Caco-2 (cell line): ENCODE results near the gene ZNF343. TPM values are rescaled to one million over a fixed set of nuclear protein-coding genes. Genes with fewer than 3 reads are reported as not detected.

Source experiments
- BruUV-seq: library from RNA; stranded (reverse); fragments of 400-500 nt; replicated peaks from 2 replicates; lab custom pipeline; 2021; lab: Mats Ljungman, UMichigan
- CTCF ChIA-PET: fragments of 300-600 bp; sonication (Branson Sonifier 250); formaldehyde crosslinking; loops from one replicate; lab custom pipeline; 2022; ENCODE audit warnings: antibody characterized with exemption; lab: Charles Lee
- POLR2A ChIA-PET: fragments of 300-600 bp; sonication (Branson Sonifier 250); formaldehyde crosslinking; loops from one replicate; lab custom pipeline; 2022; ENCODE audit warnings: antibody characterized with exemption; lab: Charles Lee
- DNase-seq, 2 experiments: peaks; one replicate each; pipeline versions ENCODE4 v3.0.0 to v3.0.0-alpha.2; 2020 to 2022
- H3K27me3 ChIP-seq: replicated peaks from 2 replicates; pipeline ENCODE4 v1.6.0; 2011; ENCODE audit warnings: low read length; ENCODE audit not compliant: control insufficient read depth, insufficient read depth
- H3K36me3 ChIP-seq: 2 replicates; pipeline ENCODE4 v1.5.1; 2011; ENCODE audit warnings: low read length; ENCODE audit not compliant: control insufficient read depth, insufficient read depth
- H3K4me1 ChIP-seq: fragments of 250-450 bp; sonication (Bioruptor Pico); 2 replicates; pipeline ENCODE4 v1.5.1; 2020; ENCODE audit warnings: mild to moderate bottlenecking
- H3K4me3 ChIP-seq: 2 replicates; pipeline ENCODE4 v1.5.1; 2011; ENCODE audit warnings: low read depth, mild to moderate bottlenecking, control low read depth, low read length
- H3K9me3 ChIP-seq: fragments of 250-450 bp; sonication (Bioruptor Pico); 2 replicates; pipeline ENCODE4 v1.5.1; 2020; ENCODE audit warnings: mild to moderate bottlenecking, moderate library complexity
- H3K27ac Mint-ChIP-seq: one replicate; pipeline ENCODE4 v1.8.0; 2022; ENCODE audit warnings: mixed read lengths; ENCODE audit not compliant: unreplicated experiment
- H3K27me3 Mint-ChIP-seq: one replicate; pipeline ENCODE4 v1.8.0; 2022; ENCODE audit warnings: mixed read lengths; ENCODE audit not compliant: insufficient read depth, unreplicated experiment
- H3K36me3 Mint-ChIP-seq: one replicate; pipeline ENCODE4 v1.8.0; 2022; ENCODE audit warnings: mild to moderate bottlenecking, mixed read lengths; ENCODE audit not compliant: insufficient read depth, unreplicated experiment
- H3K4me1 Mint-ChIP-seq: one replicate; pipeline ENCODE4 v1.8.0; 2022; ENCODE audit warnings: low read depth, mixed read lengths; ENCODE audit not compliant: unreplicated experiment
- H3K4me3 Mint-ChIP-seq: one replicate; pipeline ENCODE4 v1.8.0; 2022; ENCODE audit warnings: mild to moderate bottlenecking, moderate library complexity, mixed read lengths; ENCODE audit not compliant: unreplicated experiment
- H3K9me3 Mint-ChIP-seq: one replicate; pipeline ENCODE4 v1.8.0; 2022; ENCODE audit warnings: mixed read lengths; ENCODE audit not compliant: unreplicated experiment
- intact Hi-C: fragments of 100-400 bp; cut with micrococcal nuclease; formaldehyde crosslinking; loops from one replicate; pipeline ENCODE4 v1.10.0; 2022; ENCODE audit not compliant: unreplicated experiment
- total RNA-seq: library from RNA; stranded (reverse); gene quantifications from 2 replicates; pipeline ENCODE4 v1.2.3, GENCODE V29; 2022
- TF ChIP-seq, protein P1 (sequence below), 2 experiments: fragments of 200-600 bp in 1 of 2; IDR thresholded peaks; 1 replicate in 1 of 2; 2 replicates in 1 of 2; pipeline versions ENCODE4 v1.5.1 to v1.8.0; 2011 to 2022; ENCODE audit warnings: antibody characterized with exemption in 1 of 2, control low read depth in 1 of 2, inconsistent platforms in 1 of 2, low read depth in 1 of 2, low read length in 1 of 2, mild to moderate bottlenecking in 1 of 2, moderate library complexity in 1 of 2; ENCODE audit not compliant: insufficient read depth in 1 of 2, severe bottlenecking in 1 of 2, unreplicated experiment in 1 of 2

Gene ZNF343
- total RNA-seq, 1 experiment from 2014 or later = 11.0 TPM

GRCh38 chr20:2538931-2539720 is 30.4 kb upstream of the ZNF343 start:
- no TSS peak for BruUV-seq
- intact Hi-C loops = no loop called here
- no peaks in the 10 kb centered on the region for H3K4me1 Mint-ChIP-seq
- H3K9me3 Mint-ChIP-seq = no peaks in the 10 kb centered on the region
- no peak for DNase-seq
- no peak overlapping the region for H3K27ac Mint-ChIP-seq
- H3K9me3 ChIP-seq = no peaks in the 10 kb centered on the region
- no peaks in the 10 kb centered on the region for H3K36me3 ChIP-seq
- H3K4me3 Mint-ChIP-seq = no peak overlapping the region
- TF ChIP-seq, protein P1, sequence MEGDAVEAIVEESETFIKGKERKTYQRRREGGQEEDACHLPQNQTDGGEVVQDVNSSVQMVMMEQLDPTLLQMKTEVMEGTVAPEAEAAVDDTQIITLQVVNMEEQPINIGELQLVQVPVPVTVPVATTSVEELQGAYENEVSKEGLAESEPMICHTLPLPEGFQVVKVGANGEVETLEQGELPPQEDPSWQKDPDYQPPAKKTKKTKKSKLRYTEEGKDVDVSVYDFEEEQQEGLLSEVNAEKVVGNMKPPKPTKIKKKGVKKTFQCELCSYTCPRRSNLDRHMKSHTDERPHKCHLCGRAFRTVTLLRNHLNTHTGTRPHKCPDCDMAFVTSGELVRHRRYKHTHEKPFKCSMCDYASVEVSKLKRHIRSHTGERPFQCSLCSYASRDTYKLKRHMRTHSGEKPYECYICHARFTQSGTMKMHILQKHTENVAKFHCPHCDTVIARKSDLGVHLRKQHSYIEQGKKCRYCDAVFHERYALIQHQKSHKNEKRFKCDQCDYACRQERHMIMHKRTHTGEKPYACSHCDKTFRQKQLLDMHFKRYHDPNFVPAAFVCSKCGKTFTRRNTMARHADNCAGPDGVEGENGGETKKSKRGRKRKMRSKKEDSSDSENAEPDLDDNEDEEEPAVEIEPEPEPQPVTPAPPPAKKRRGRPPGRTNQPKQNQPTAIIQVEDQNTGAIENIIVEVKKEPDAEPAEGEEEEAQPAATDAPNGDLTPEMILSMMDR (IDR thresholded peaks at IDR 0.05; ENCODE audit: insufficient read depth in 1 of 2, low read depth in 1 of 2, low read length in 1 of 2, severe bottlenecking in 1 of 2, unreplicated experiment in 1 of 2) = no peak
- no peak overlapping the region for H3K4me3 ChIP-seq
- peaks cover 20% of the 10 kb centered on the region for H3K27me3 Mint-ChIP-seq
- CTCF ChIA-PET = interaction anchor here (0.5 kb wide), 1 partner anchor 14 kb away, joined by 6 read pairs; no protein-coding TSS in a partner anchor
- H3K36me3 Mint-ChIP-seq = no peaks in the 10 kb centered on the region
- POLR2A ChIA-PET = no interaction called here
- H3K27me3 ChIP-seq = no peaks in the 10 kb centered on the region; the same call in 1 of the 2 replicates
- no peaks in the 10 kb centered on the region for H3K4me1 ChIP-seq

- Mint-ChIP-seq H3K27me3 (peaks cover 20% of the 10 kb centered on the region), H3K4me1 (no peaks in the 10 kb centered on the region), H3K27ac (no peak overlapping the region), H3K36me3 (no peaks in the 10 kb centered on the region), H3K9me3 (no peaks in the 10 kb centered on the region), H3K4me3 (no peak overlapping the region)
- no peak for DNase-seq
- H3K4me1 ChIP-seq = no peaks in the 10 kb centered on the region
- BruUV-seq = no TSS peak
- H3K9me3 ChIP-seq = no peaks in the 10 kb centered on the region
- ChIA-PET POLR2A (no interaction called here), CTCF (no interaction called here)
- intact Hi-C loops = no loop called here
- no peak overlapping the region for H3K4me3 ChIP-seq
- TF ChIP-seq, protein P1 (IDR thresholded peaks at IDR 0.05; ENCODE audit: insufficient read depth in 1 of 2, low read depth in 1 of 2, low read length in 1 of 2, severe bottlenecking in 1 of 2, unreplicated experiment in 1 of 2) = no peak
- no peaks in the 10 kb centered on the region for H3K36me3 ChIP-seq
- no peaks in the 10 kb centered on the region; the same call in 1 of the 2 replicates for H3K27me3 ChIP-seq
Observed at GRCh38 chr20:2538356-2538755, 29.6 kb upstream of the ZNF343 start.

DNA sequence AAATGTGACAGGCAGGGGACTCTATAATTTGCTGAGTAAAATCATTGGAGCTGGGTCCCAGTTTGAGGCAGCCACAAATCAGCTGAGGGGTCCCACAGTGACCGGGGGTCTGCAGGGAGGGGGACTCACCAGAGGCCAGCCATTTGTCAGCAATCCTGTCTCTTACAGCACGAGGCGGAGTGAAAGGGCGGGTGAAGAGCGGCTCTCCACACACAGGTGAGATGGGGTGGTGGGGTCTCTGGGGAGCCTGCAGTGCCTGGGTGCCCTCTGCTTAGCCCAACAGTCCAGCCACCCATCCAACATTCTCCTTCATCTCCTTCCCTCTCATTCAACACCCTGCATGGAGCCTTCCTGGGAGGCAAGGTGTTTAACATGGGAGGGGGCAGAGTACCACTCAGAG is 28.4 kb upstream of the ZNF343 start:
- Mint-ChIP-seq H3K27me3 (peaks cover 20% of the 10 kb centered on the region), H3K36me3 (no peaks in the 10 kb centered on the region), H3K4me1 (no peaks in the 10 kb centered on the region), H3K9me3 (no peaks in the 10 kb centered on the region), H3K4me3 (no peak overlapping the region), H3K27ac (no peak overlapping the region)
- POLR2A ChIA-PET = no interaction called here
- BruUV-seq = no TSS peak
- CTCF ChIA-PET = interaction anchor here (0.6 kb wide), 1 partner anchor 13 kb away, joined by 3 read pairs; no protein-coding TSS in a partner anchor
- H3K4me3 ChIP-seq = no peak overlapping the region
- no peaks in the 10 kb centered on the region for H3K4me1 ChIP-seq
- TF ChIP-seq, protein P1 (IDR thresholded peaks at IDR 0.05; ENCODE audit: insufficient read depth in 1 of 2, low read depth in 1 of 2, low read length in 1 of 2, severe bottlenecking in 1 of 2, unreplicated experiment in 1 of 2) = no peak
- no peaks in the 10 kb centered on the region for H3K9me3 ChIP-seq
- H3K36me3 ChIP-seq = no peaks in the 10 kb centered on the region
- intact Hi-C loops = no loop called here
- H3K27me3 ChIP-seq = no peaks in the 10 kb centered on the region; the same call in 1 of the 2 replicates
- DNase-seq = no peak
